Measurements from ENCODE around the gene DNMT1.
A peak's percentile ranks its signal among the peaks of the same experiment; 100 is the strongest.

The DNMT1 gene

DNA sequence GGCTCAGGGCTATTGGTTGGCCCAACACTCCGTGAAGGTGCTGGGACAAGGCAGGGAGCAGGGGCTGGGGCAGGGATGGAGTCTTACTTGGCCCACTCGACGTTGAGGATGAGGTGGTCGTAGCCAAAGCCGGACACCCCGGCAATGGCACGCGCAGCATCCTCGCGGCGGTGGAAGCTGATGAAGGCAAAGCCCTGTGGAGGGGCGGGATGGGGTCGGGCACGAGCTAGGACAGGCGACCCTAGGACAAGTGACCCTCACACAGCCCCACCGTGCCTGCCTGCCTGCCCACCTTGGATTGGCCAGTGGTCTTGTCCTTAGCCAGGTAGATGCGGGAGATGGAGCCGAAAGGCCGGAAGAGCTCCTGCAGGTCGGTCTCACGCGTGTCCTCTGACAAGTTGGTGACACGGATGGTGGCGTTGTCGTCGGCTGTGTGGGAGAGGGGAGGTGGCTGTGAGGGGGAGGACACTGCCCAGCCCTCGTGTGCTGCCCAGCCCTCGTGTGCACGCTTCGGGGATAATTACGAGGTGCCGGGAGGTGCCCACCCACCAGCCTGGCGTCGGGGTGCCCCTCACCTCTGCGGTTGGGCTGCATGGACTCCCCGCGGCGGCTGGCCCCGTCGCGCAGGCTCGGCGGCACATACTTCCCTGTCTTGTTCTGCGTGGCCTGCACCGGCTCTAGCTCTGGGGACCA, 79.2 kb downstream of the DNMT1 start:
- DNase-seq (ENCODE audit: low read depth in 2 of 2, low spot score in 1 of 2), result no peak

DNA sequence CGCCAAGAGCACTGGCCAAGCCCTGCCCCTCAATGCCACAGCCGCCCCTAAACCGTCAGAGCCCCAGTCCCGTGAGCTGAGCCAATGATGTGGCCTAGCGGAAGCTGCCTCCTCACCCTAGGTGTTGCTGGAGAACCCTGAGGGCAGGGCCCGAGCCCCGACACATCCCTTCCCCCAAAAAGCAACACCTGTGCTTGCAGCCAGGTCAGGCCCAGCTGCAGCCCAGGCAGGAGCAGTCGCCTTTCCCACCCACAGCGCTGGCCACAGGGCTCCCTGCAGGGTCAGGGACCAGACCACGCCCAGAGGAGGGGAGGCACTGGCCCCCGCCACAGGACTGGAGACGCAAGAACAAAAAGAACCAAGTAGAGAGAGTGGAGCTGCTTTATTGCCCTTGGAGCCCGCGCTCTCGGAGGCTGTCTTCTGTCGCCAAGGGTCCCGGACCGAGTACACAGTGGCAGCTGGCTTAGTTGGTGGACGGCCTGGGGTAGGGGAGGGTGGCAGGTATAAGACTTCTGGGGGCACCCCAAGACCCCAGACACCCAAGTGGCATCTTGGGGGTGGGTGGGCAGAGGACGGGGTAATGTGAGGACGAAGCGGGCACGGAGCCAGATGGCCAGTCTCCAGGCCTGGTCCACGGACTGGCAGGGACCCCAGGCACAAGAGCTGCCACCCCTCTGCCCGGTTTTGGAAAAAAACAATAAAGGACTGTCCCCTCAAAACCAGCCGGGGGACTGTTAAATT, 79.9 kb downstream of the DNMT1 start:
- no peak for DNase-seq (ENCODE audit: low read depth in 2 of 2, low spot score in 1 of 2)

- DNase-seq (ENCODE audit: low read depth in 2 of 2, low spot score in 1 of 2), result no peak
These were observed 80.6 kb downstream of the DNMT1 start for GRCh38 chr19:10113964-10114650.

DNA sequence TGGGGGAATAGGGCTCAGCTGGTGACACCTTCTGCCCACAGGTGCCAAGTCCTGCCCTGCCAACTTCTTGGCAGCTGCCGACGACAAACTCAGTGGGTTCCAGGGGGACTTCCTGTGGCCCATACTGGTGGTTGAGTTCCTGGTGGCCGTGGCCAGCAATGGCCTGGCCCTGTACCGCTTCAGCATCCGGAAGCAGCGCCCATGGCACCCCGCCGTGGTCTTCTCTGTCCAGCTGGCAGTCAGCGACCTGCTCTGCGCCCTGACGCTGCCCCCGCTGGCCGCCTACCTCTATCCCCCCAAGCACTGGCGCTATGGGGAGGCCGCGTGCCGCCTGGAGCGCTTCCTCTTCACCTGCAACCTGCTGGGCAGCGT, 81.2 kb downstream of the DNMT1 start:
- DNase-seq (ENCODE audit: low read depth in 2 of 2, low spot score in 1 of 2), result no peak

- peak in 1 of 2 donors; percentile 40 for DNase-seq (ENCODE audit: low read depth in 2 of 2, low spot score in 1 of 2)
These were observed 81.7 kb downstream of the DNMT1 start for GRCh38 chr19:10112895-10113591.

DNA sequence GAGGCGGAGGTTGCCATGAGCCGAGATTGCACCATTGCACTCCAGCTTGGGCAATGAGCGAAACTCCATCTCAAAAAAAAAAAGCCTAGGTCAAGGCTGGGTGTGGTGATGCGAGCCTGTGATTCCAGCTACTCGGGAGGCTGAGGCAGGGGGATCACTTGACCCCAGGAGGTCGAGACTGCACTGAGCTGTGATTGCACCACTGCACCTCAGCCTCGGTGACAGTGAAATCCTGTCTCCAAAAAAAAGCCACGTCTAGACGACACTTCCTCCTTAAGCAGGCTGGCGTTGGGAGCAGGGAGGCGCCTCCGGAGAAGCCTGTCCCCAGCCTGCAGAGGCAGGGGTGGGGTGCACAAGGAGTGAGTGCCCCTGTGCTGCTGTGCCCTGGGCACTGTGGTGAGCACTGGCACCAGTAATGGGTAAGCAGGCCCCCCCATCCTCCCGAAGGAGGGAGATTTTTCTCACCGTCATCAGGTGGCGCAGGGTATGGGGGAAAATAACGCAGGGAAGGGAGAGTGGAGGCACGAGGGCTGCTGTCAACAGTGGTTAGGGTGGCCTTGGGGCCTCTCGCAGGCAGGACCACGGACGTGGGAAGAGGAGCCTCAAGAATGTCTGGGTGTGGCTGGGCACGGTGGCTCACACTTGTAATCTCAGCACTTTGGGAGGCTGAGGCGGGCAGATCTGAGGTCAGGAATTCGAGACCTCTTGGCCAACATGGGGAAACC, 82.6 kb downstream of the DNMT1 start:
- peak in 1 of 2 donors; percentile 42 for DNase-seq (ENCODE audit: low read depth in 2 of 2, low spot score in 1 of 2)

GRCh38 chr19:10111405-10111811, 83.3 kb downstream of the DNMT1 start, which contains the start of gene P2RY11:
TSS of gene P2RY11 (plus strand) at chr19:10111693. CDS start at chr19:10111722, 29 bp downstream.
- no peak for DNase-seq (ENCODE audit: low read depth in 2 of 2, low spot score in 1 of 2)

GRCh38 chr19:10110972-10111317, 83.8 kb downstream of the DNMT1 start:
- DNase-seq (ENCODE audit: low read depth in 2 of 2, low spot score in 1 of 2), result no peak

- no peak for DNase-seq (ENCODE audit: low read depth in 2 of 2, low spot score in 1 of 2)
These were observed 84.4 kb downstream of the DNMT1 start for GRCh38 chr19:10110076-10110971.

DNA sequence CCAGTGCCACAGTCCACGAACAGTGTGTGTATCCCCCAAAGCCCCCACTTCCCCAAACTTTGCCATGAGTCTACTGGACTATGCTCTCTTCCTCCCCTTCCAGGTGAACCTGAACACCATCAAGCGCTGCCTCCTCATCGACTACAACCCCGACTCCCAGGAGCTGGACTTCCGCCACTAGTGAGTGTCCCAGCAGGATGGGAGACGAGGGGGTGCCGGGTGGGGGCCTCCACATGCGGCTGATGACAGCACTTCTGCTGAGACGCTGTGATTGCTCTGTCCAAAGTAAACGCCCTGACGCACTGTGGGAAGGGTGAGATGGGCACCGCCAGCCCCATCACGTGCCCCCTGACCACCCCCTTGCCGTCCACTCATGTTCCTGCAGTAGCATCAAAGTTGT, 85.2 kb downstream of the DNMT1 start:
- DNase-seq (ENCODE audit: low read depth in 2 of 2, low spot score in 1 of 2), result no peak

DNA sequence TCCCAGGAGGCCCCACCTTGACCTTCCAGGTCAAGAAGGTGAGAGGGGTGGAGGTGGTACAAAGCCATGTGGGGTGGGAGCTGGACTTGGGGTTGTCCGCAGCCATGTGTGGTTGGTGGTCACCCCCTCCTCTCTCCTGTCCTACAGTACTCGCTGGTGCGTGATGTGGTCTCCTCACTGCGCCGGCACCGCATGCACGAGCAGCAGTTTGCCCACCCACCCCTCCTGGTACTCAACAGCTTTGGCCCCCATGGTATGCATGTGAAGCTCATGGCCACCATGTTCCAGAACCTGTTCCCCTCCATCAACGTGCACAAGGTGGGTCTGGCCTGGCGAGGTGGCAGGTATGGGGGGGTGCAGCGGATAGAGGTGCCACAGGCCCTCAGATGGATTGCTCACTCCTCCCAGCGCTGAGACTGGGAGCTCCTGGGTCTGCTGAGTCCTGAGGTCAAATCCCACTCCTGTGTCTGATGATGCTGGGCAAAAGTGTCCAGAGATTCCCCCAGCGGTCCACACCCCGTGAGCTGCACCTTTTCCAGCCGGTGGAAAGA, 86.9 kb downstream of the DNMT1 start:
- no peak for DNase-seq (ENCODE audit: low read depth in 2 of 2, low spot score in 1 of 2)

- no peak for DNase-seq (ENCODE audit: low read depth in 2 of 2, low spot score in 1 of 2)
These were observed 87.5 kb downstream of the DNMT1 start for GRCh38 chr19:10107254-10107653.

- DNase-seq (ENCODE audit: low read depth in 2 of 2, low spot score in 1 of 2), result peak; percentile 93 to 94
These were observed 88.4 kb downstream of the DNMT1 start, which contains the start of gene PPAN for GRCh38 chr19:10106100-10106936. TSS of gene PPAN (plus strand) at chr19:10106362. CDS start at chr19:10106395, 33 bp downstream.

GRCh38 chr19:10105509-10106099, 89.1 kb downstream of the DNMT1 start:
- DNase-seq (ENCODE audit: low read depth in 2 of 2, low spot score in 1 of 2), result peak; percentile 49 to 60

DNA sequence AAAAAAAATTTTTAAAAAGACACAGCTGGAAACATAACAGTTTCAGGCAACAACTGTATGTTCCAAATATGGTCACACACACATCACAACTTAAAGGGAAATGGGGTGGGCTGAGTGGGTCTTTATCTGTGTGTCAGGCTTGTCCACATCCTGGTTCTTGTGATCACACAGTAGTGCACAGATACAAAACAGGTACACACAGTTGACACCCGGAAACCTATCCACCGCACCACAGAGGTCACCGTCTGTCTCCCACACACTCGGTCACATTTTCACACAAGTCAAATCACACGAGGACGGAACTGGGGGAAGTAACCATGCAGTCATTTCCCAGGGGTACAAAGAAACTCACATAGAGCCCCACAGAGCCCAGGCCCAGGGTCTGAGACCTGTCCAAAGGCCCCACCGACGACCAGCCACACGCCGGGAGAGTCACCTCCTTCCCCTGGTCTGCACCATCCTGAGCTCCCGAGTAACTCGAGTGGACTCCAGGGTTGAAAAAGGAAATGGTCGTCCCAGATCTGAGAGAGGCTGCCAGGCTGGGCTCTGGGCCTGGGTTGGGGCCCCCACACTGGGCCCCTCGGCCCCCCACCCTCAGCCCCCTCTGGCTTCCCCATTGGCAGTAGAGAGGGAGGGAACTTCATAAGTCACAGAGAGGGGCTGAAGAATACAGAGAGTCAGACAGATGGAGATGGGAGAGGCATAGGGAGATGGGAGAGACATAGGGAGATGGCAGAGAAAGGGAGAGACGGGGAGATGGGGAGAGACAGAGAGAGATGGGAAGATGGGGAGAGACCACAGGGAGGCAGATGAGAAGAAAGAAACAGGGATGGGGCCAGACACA, 89.9 kb downstream of the DNMT1 start:
- peak; percentile 54 to 61 for DNase-seq (ENCODE audit: low read depth in 2 of 2, low spot score in 1 of 2)

GRCh38 chr19:10104130-10104513, 90.6 kb downstream of the DNMT1 start:
- no peak for DNase-seq (ENCODE audit: low read depth in 2 of 2, low spot score in 1 of 2)

DNA sequence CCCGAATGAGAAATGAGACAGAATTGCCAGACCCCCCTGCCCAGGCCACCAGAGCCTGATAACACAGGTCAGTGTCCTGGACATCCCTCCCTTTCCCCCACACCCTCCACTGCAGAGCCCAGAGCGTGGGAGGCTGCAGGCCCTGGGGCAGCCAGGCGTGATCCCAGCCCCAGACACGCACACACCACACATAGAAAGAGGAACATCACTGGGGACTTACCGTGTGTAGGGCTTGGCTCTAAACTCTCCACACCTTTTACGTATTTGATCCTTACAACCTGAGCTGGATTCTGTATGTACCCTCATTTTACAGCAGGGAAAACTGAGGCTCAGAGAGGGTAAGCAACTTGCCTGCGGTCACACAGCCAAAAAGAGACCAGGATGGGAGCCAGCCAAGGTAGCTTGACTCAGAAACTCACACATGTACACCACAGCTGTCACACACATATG, 91.9 kb downstream of the DNMT1 start:
- no peak for DNase-seq (ENCODE audit: low read depth in 2 of 2, low spot score in 1 of 2)
